Loucy (cell line): ENCODE data around the gene LRRIQ1.

ENCODE experiments used
- H2AFZ ChIP-seq: fragments of 200-600 bp; sonication (generic); 2 replicates; pipeline ENCODE4 v1.6.0; 2016; ENCODE audit warnings: antibody characterized with exemption, mild to moderate bottlenecking, low read length, moderate library complexity
- H3F3A ChIP-seq: fragments of 200-600 bp; 2 replicates; pipeline ENCODE4 v1.6.0; 2016; ENCODE audit warnings: antibody characterized with exemption, low read depth, mild to moderate bottlenecking
- H3K27me3 ChIP-seq: fragments of 200-600 bp; sonication (generic); 2 replicates; pipeline ENCODE4 v1.6.1; 2014; ENCODE audit warnings: low read length, mild to moderate bottlenecking; ENCODE audit not compliant: insufficient read depth, poor library complexity, severe bottlenecking
- H3K36me3 ChIP-seq: fragments of 200-600 bp; sonication (generic); 2 replicates; pipeline ENCODE4 v1.6.1; 2016; ENCODE audit warnings: low read length; ENCODE audit not compliant: insufficient read depth
- H3K4me1 ChIP-seq: fragments of 200-600 bp; sonication (generic); 2 replicates; pipeline ENCODE4 v1.5.1; 2014; ENCODE audit warnings: low read length, mild to moderate bottlenecking; ENCODE audit not compliant: insufficient read depth, poor library complexity, severe bottlenecking
- H3K4me2 ChIP-seq: fragments of 200-600 bp; sonication (generic); 2 replicates; pipeline ENCODE4 v1.6.0; 2014; ENCODE audit warnings: antibody characterized with exemption, low read length, low read depth, mild to moderate bottlenecking; ENCODE audit not compliant: poor library complexity, severe bottlenecking
- H3K4me3 ChIP-seq: fragments of 200-600 bp; sonication (generic); 2 replicates; pipeline ENCODE4 v1.5.1; 2014; ENCODE audit warnings: low read length, mild to moderate bottlenecking, mixed read lengths; ENCODE audit not compliant: poor library complexity, severe bottlenecking
- H3K79me2 ChIP-seq: fragments of 200-600 bp; sonication (generic); 2 replicates; pipeline ENCODE4 v1.6.1; 2014; ENCODE audit warnings: low read length; ENCODE audit not compliant: insufficient read depth
- H3K9ac ChIP-seq: fragments of 200-600 bp; sonication (generic); 2 replicates; pipeline ENCODE4 v1.6.0; 2014; ENCODE audit warnings: mild to moderate bottlenecking, low read depth, low read length, moderate library complexity; ENCODE audit not compliant: poor library complexity, severe bottlenecking
- H3K9me2 ChIP-seq: fragments of 200-600 bp; sonication (generic); replicated peaks from 2 replicates; pipeline ENCODE4 v1.6.1; 2016; ENCODE audit warnings: low read depth, low read length, mixed read lengths
- H3K9me3 ChIP-seq: fragments of 200-600 bp; sonication (generic); 2 replicates; pipeline ENCODE4 v1.6.1; 2014; ENCODE audit warnings: mild to moderate bottlenecking, antibody characterized with exemption, low read length, low read depth; ENCODE audit not compliant: insufficient read depth
- H4K20me1 ChIP-seq: fragments of 200-600 bp; sonication (generic); 2 replicates; pipeline ENCODE4 v1.6.0; 2014; ENCODE audit warnings: antibody characterized with exemption, low read length, mild to moderate bottlenecking; ENCODE audit not compliant: insufficient read depth, poor library complexity, severe bottlenecking
- CTCF ChIP-seq: fragments of 200-600 bp; sonication (generic); conservative IDR thresholded peaks from 2 replicates; pipeline ENCODE4 v1.5.1; 2014; ENCODE audit warnings: mild to moderate bottlenecking, antibody characterized with exemption, low read length
- EZH2phosphoT487 ChIP-seq: fragments of 200-600 bp; IDR thresholded peaks from 2 replicates; pipeline ENCODE4 v1.6.1; 2018; ENCODE audit warnings: antibody characterized with exemption, mild to moderate bottlenecking, moderate library complexity, borderline replicate concordance

LRRIQ1 gene

GRCh38 chr12:85036234-85036707 lies at the start of gene LRRIQ1, which contains the start of gene TSPAN19:
TSS of gene LRRIQ1 (plus strand) at chr12:85036351. CDS start at chr12:85038177, 1,826 bp downstream.
TSS of gene TSPAN19 (minus strand) at chr12:85036277. CDS start at chr12:85029946, 6,331 bp downstream.
- H3K36me3 ChIP-seq: no peaks in the 10 kb centered on the region
- no peaks in the 10 kb centered on the region for H3K4me1 ChIP-seq
- no peaks in the 10 kb centered on the region for H3K9me3 ChIP-seq
- no peaks in the 10 kb centered on the region for H3F3A ChIP-seq
- H4K20me1 ChIP-seq: no peaks in the 10 kb centered on the region
- no peak within 1 kb of the TSS for H2AFZ ChIP-seq
- no peaks in the 10 kb centered on the region for H3K27me3 ChIP-seq
- H3K4me3 ChIP-seq: no peak within 1 kb of the TSS
- no peak within 1 kb of the TSS for H3K9ac ChIP-seq
- H3K4me2 ChIP-seq: no peak within 1 kb of the TSS
- H3K9me2 ChIP-seq: no peaks in the 10 kb centered on the region
- TF ChIP-seq CTCF (no peak), EZH2phosphoT487 (no peak)
- H3K79me2 ChIP-seq: no peaks in the 10 kb centered on the region

DNA sequence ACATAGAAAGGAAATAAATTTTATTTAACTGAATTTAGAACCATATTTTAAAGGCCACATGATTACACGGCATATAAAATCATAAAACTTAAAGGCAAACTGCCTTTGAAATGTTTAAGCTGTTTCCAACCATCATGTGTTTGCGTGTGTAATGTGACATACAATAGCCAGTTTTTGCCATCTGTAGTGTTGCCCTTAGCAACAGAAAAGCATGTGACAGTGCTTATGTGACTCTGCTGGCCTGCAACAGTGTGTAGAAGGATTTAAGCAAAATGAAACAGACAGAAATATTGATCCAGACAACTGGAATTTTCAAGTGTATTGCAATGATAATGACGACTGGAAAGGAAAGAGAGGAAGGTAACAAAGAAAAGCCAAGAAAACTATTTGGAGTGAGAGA lies 49.6 kb upstream of the LRRIQ1 start:
- H4K20me1 ChIP-seq: no peaks in the 10 kb centered on the region
- H3K4me2 ChIP-seq: no peak overlapping the region
- H3K4me3 ChIP-seq: no peak overlapping the region
- H3K4me1 ChIP-seq: no peaks in the 10 kb centered on the region
- no peaks in the 10 kb centered on the region for H3K36me3 ChIP-seq
- H3K9me3 ChIP-seq: no peaks in the 10 kb centered on the region
- H3F3A ChIP-seq: no peaks in the 10 kb centered on the region
- no peaks in the 10 kb centered on the region for H3K9me2 ChIP-seq
- no peaks in the 10 kb centered on the region for H3K79me2 ChIP-seq
- H3K27me3 ChIP-seq: no peaks in the 10 kb centered on the region
- no peak overlapping the region for H2AFZ ChIP-seq
- H3K9ac ChIP-seq: no peak overlapping the region
- TF ChIP-seq EZH2phosphoT487 (no peak), CTCF (no peak)

GRCh38 chr12:84994426-84994825 lies 41.7 kb upstream of the LRRIQ1 start:
- Histone ChIP-seq H3K4me2 (no peak overlapping the region), H3K36me3 (no peaks in the 10 kb centered on the region), H4K20me1 (no peaks in the 10 kb centered on the region), H3K4me1 (no peaks in the 10 kb centered on the region), H3K79me2 (no peaks in the 10 kb centered on the region), H3K9me2 (no peaks in the 10 kb centered on the region), H3K9ac (no peak overlapping the region), H3K9me3 (no peaks in the 10 kb centered on the region), H2AFZ (no peak overlapping the region), H3F3A (no peaks in the 10 kb centered on the region), H3K4me3 (no peak overlapping the region), H3K27me3 (no peaks in the 10 kb centered on the region)
- TF ChIP-seq EZH2phosphoT487 (no peak), CTCF (no peak)
